ENCODE measurements around the gene KLK8. TPM values are rescaled to one million over a fixed set of nuclear protein-coding genes. Genes with fewer than 3 reads are reported as not detected.

The KLK8 gene
- total RNA-seq, 1 experiment from 2014 or later = 128 TPM

DNA sequence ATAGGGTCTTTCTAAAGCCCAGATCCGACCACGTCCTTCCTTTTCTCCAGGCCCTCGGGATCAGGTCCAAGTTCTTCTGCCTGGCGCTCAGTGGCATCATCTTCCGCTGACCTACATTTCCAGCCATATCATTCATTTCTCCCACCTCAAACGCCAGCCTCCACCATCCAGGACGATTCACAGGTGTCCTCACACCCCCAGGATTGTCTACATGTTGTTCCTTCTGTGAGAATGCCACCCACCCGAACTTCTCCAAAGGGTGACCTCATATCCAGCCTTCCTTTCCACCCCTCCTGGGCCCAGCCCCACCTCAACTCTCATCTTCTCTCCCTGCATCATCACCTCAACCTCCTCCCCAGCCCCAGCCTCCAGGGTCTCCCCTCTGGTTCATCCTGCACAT is 43.8 kb downstream of the KLK8 start:
- peaks cover 1% of the 10 kb centered on the region; the same call in 1 of the 2 replicates for H3K79me2 ChIP-seq (ENCODE audit: low read depth)
- peaks cover 62% of the 10 kb centered on the region for H3F3A ChIP-seq (ENCODE audit: insufficient read depth, low read depth)
- H3K27me3 ChIP-seq (ENCODE audit: insufficient read depth, low read depth) = no peaks in the 10 kb centered on the region
- BruUV-seq (replicated peaks) = no TSS peak
- no peak overlapping the region for H3K4me2 ChIP-seq
- peaks cover 9% of the 10 kb centered on the region for H3K4me1 ChIP-seq (replicated peaks; ENCODE audit: insufficient read depth)
- ChIA-PET POLR2A (ENCODE audit: unreplicated experiment) (no interaction called here), CTCF (interaction anchor here (0.6 kb wide), 2 partner anchors 57 to 60 kb away, joined by 10 to 11 read pairs; no protein-coding TSS in a partner anchor)
- H4K20me1 ChIP-seq (ENCODE audit: insufficient read depth) = no peaks in the 10 kb centered on the region
- TF ChIP-seq, protein P1, sequence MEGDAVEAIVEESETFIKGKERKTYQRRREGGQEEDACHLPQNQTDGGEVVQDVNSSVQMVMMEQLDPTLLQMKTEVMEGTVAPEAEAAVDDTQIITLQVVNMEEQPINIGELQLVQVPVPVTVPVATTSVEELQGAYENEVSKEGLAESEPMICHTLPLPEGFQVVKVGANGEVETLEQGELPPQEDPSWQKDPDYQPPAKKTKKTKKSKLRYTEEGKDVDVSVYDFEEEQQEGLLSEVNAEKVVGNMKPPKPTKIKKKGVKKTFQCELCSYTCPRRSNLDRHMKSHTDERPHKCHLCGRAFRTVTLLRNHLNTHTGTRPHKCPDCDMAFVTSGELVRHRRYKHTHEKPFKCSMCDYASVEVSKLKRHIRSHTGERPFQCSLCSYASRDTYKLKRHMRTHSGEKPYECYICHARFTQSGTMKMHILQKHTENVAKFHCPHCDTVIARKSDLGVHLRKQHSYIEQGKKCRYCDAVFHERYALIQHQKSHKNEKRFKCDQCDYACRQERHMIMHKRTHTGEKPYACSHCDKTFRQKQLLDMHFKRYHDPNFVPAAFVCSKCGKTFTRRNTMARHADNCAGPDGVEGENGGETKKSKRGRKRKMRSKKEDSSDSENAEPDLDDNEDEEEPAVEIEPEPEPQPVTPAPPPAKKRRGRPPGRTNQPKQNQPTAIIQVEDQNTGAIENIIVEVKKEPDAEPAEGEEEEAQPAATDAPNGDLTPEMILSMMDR (conservative IDR thresholded peaks at IDR 0.05) = no peak
- no peak for TF ChIP-seq EZH2 (IDR thresholded peaks at IDR 0.05; ENCODE audit: low read depth)
- no peaks in the 10 kb centered on the region for H3K9me3 ChIP-seq (ENCODE audit: insufficient read depth, low read depth)
- intact Hi-C loops (cut with micrococcal nuclease; ENCODE audit: unreplicated experiment) = no loop called here
- no peak overlapping the region for H2AFZ ChIP-seq
- no peak overlapping the region for H3K4me3 ChIP-seq
- no peak for DNase-seq
- peaks cover 13% of the 10 kb centered on the region for H3K36me3 ChIP-seq (ENCODE audit: low read depth)
- H3K9me2 ChIP-seq (ENCODE audit: insufficient read depth) = no peaks in the 10 kb centered on the region
- H3K27ac ChIP-seq = no peak overlapping the region

DNA sequence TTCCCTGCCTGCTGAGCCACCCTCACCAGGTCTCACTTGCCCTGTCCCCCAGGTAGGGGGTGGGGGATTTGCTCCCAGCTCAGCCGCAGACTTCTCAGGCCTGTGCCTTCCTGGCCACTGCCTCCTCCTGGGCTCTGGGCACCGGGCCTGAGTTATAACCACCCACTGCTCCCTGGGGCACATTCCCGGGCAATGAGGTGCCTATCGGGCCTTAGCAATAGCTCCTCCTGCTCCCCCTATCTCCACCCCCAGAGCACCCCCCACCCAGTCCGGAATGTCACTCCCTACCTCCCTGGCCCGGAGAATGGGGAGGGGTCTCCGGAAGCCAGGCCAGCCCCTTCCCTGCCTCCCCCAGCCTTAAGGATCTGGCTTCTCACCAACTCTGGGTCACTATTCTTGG is 48.5 kb downstream of the KLK8 start, which contains the start of gene KLK5:
Gene KLK5 (minus strand): TSS at position 129 of the 400 bp plus-strand sequence. CDS start 381 bp downstream, outside the sequence.
- Histone ChIP-seq H3K79me2 (ENCODE audit: low read depth) (peaks cover 25% of the 10 kb centered on the region), H3K9me3 (ENCODE audit: insufficient read depth, low read depth) (no peaks in the 10 kb centered on the region), H3K27ac (peak within 1 kb of the TSS; percentile 55), H3K27me3 (ENCODE audit: insufficient read depth, low read depth) (no peaks in the 10 kb centered on the region), H3K4me1 (replicated peaks; ENCODE audit: insufficient read depth) (peaks cover 13% of the 10 kb centered on the region), H3K9me2 (ENCODE audit: insufficient read depth) (no peaks in the 10 kb centered on the region), H2AFZ (peak within 1 kb of the TSS; percentile 70), H3K4me2 (peak within 1 kb of the TSS; percentile 85), H3K4me3 (peak within 1 kb of the TSS; percentile 68), H4K20me1 (ENCODE audit: insufficient read depth) (no peaks in the 10 kb centered on the region), H3K36me3 (ENCODE audit: low read depth) (peaks cover 1% of the 10 kb centered on the region; the same call in 1 of the 2 replicates), H3F3A (ENCODE audit: insufficient read depth, low read depth) (peaks cover 44% of the 10 kb centered on the region)
- peak; percentile 86 to 87 for DNase-seq
- no TSS peak for BruUV-seq (replicated peaks)
- TF ChIP-seq, protein P1 (conservative IDR thresholded peaks at IDR 0.05) = no peak
- no peak for TF ChIP-seq EZH2 (IDR thresholded peaks at IDR 0.05; ENCODE audit: low read depth)
- ChIA-PET POLR2A (ENCODE audit: unreplicated experiment) (interaction anchor here (0.6 to 1.0 kb wide), 6 partner anchors 16 to 66 kb away, joined by 3 to 13 read pairs (median 6); no protein-coding TSS in a partner anchor), CTCF (interaction anchor here (1.0 kb wide), 1 partner anchor 64 kb away, joined by 3 read pairs; no protein-coding TSS in a partner anchor)
- intact Hi-C loops (cut with micrococcal nuclease; ENCODE audit: unreplicated experiment) = loop anchor here (1.0 to 2.0 kb wide), 3 partner anchors 15 to 64 kb away; no protein-coding TSS in a partner anchor

DNA sequence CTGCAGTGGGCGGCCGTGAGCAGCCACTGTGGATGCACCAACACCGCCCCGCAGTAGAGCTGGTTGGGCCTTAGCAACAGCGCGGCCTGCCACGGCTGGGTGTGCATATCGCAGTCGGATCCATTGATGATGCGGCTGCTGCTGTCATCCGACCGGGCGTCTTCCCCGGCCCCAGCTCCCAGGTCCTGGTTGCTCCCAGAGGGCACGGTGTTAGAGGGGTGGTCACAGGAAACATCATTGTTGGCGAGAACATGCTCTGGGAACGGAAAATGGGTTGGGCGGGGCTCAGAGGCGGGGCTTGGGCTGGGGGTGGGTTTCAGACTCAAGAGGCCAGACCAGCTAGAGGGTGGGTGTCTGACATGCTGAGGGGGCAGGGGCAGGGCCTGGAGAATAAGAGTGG is 51.5 kb downstream of the KLK8 start:
- Histone ChIP-seq H3K27ac (no peak overlapping the region), H3K9me3 (ENCODE audit: insufficient read depth, low read depth) (no peaks in the 10 kb centered on the region), H3K27me3 (ENCODE audit: insufficient read depth, low read depth) (no peaks in the 10 kb centered on the region), H2AFZ (no peak overlapping the region), H3K36me3 (ENCODE audit: low read depth) (peaks cover 14% of the 10 kb centered on the region), H4K20me1 (ENCODE audit: insufficient read depth) (peaks cover 4% of the 10 kb centered on the region; the same call in 1 of the 2 replicates), H3K4me2 (no peak overlapping the region), H3K4me3 (no peak overlapping the region), H3K4me1 (replicated peaks; ENCODE audit: insufficient read depth) (peaks cover 13% of the 10 kb centered on the region), H3K9me2 (ENCODE audit: insufficient read depth) (no peaks in the 10 kb centered on the region), H3K79me2 (ENCODE audit: low read depth) (peaks cover 25% of the 10 kb centered on the region), H3F3A (ENCODE audit: insufficient read depth, low read depth) (peaks cover 39% of the 10 kb centered on the region)
- intact Hi-C loops (cut with micrococcal nuclease; ENCODE audit: unreplicated experiment) = no loop called here
- POLR2A ChIA-PET (ENCODE audit: unreplicated experiment) = no interaction called here
- DNase-seq = no peak
- CTCF ChIA-PET = interaction anchor here (0.5 kb wide), 2 partner anchors 71 to 603 kb away, joined by 3 to 6 read pairs; no protein-coding TSS in a partner anchor
- no TSS peak for BruUV-seq (replicated peaks)
- no peak for TF ChIP-seq EZH2 (IDR thresholded peaks at IDR 0.05; ENCODE audit: low read depth)
- TF ChIP-seq, protein P1 (conservative IDR thresholded peaks at IDR 0.05) = no peak
